T-helper 1 cell (primary cell): Measurements from ENCODE around the gene PKIG.

Experiments
- DNase-seq, 5 donors: peaks; one replicate each; pipeline ENCODE4 v3.0.0-alpha.2; 2012 to 2020

Gene PKIG

DNA sequence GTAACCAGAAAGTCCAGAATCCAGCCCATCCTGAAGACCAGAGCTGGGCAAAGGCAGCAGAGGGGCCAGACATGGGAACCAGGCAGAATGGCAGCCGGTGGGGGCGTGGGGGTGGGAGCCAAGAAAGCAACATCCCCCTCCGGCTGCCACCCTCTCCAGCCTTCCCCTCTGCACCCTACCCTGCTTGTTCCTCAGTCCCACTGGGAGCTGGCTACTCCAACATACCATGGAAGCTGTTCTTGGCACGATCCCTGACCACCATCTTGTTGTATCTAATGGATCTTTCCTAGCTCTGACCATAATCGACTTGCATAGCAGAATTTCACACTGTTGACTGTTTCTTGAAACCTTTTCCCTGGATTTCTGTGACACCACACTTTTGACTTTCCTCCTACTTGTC is 38.9 kb downstream of the PKIG start:
- no peak for DNase-seq

DNA sequence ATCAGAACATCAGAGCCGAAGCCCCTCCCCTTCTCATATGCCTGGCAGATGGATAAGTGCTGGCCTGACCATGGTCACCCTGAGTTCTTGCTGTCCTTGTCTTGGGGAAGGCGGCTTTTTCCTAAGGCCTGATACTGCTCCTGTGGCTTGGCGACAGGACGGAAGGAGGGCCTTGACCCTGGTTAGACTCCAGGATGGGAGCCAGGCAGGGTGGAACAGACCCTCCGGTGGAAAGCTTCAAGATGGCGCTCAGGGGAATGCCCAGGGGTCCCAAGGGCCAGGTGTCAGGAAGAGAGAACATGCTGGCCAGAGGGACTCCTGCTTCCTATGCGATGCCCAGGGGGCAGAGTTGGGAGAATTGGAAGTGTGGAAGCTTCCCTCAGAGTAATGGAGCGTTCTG is 39.6 kb downstream of the PKIG start:
- DNase-seq = no peak

DNA sequence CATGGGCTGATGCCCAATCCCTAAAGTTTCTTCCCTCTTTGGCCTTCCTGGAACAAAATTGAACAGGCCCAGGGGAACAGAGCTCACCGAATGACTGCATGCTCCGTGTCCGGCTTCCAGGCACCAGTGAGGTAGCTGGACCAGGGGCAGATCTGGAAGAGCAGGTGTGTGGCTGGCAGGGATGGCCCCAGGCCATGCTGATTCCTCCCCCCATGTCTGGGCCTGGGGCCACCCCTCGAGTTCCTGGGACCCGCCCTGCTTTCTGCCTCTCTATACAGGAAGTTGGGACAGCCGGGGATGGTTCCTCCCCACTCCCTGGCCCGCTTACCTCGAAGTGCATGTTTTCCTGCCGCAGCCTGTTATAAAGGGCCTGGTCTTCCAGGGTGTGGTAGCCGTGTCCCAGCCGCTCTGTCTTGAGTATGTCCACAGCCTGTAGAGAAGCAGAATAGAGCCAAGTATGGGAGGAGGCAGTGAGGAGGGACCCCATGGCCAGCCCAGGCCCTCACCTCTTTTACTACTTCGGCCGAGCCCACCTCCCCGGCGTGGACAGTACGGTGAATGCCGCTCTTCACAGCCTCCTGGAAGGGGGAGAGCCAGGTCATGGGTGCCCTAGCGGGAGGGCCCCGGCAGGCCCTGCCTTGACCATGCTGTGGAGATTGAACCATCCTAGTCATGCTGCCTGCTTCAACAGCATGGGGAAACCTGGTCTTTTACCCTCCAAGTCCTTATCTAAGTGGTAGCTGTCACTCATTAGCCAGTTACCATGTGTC is 40.3 kb downstream of the PKIG start:
- no peak for DNase-seq

DNA sequence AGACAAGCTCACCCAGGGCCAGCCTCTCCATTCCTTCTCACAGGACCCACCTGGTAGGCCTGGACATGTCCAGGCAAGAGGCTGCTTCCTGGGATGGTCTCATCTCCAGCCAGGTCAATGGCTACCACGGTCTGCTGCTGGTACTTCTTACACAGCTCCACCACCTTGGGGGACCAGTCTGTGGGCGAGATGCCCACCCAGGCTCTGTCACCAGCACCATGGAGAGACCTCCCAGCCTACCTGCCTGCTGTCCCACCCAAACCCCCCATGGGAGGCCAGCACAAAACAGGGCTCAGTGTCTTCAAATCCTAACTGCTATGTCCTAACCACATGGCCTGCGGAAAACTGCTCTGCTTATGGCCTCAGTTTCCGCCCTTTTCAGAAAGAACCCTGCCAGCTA is 41.8 kb downstream of the PKIG start:
- DNase-seq = no peak

DNA sequence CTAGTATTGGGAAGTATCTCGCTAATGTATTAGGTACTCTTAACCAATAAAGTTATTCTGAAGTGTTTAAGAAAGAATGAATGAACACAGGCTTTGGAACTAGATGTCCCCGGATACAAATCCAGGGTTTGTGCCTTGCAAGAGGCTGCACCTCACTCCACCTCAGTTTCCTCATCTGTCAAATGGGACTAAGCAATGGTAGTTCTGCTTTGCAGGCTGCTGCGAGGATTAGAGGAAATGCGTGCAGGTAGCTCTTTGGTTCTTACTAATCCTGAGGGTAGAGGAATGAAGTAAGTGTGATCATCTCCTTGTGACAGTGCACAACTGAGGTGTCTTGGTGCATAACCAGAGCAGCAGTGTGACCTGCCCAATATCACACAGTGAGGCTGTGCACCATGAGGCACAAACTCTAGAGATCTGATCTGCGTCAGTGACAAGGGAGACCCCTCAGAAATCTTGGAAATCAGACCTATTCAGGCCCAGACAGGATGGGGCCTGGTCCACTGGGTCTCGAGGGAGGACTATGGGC is 42.4 kb downstream of the PKIG start:
- DNase-seq = no peak

DNA sequence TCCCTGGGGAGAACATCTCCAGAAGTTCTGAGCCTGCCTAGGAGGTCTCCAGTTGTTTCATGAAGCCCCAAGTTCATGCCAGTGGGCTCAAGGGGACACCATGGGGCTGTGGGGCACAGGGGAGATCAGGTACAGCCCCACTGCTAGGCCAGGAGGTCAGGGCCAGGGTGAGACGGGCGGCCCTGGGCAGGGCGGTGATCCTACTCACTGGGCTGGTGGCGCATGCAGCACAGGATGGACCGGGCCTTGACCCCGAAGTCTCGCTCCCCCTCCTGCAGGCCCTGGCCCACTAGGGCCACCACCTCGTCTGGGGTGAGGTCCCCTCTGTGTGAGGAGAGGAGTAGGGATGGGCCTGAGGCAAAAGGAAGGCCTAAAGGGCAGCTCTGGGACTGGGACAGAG is 43.0 kb downstream of the PKIG start:
- DNase-seq = no peak

DNA sequence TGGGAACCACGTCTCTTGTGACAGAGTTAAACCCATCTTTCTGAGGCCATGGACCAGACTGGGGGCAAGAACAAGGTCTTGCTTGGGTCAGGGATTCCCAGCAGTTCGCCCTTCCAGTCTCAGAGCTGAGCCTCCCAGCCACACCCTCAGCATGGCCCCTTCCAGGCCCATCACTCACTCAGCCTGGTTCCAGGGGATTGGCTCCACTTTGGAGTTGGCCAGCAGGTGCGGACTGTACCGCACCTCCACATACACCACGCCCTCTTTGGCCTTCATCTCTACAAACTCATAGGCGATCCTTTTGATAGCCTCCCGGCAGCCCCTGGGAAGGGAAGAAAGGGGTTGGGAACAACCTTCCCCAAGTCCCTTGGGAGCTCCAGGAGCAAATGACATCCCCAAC is 43.9 kb downstream of the PKIG start:
- no peak for DNase-seq

DNA sequence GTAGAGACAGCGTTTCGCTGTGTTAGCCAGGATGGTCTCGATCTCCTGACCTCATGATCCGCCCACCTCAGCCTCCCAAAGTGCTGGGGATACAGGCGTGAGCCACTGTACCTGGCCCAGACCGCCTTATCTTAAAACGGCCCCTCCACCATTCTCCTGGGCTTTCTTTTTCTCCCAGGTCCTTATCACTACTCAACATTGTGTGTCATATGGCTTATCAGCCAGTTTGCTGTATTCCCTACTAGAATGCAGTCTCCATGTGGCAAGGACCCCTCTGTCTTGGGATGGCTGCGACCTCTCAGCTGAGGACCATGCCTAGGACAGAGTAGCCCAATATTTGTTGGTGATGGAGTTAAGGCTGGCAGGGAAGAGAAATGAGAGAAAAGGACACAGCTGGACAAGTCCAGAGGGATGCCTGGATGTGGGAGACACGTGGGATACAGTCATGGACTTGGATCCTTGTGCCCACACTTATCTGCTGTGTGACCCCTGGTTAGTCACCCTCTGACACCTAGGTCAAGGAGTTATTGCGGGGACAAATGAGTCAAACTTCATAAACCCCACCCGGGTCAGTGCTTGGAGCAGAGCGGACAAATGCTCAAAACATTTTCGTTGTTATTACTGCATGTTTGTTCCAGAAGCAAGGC is 45.1 kb downstream of the PKIG start:
- no peak for DNase-seq

DNA sequence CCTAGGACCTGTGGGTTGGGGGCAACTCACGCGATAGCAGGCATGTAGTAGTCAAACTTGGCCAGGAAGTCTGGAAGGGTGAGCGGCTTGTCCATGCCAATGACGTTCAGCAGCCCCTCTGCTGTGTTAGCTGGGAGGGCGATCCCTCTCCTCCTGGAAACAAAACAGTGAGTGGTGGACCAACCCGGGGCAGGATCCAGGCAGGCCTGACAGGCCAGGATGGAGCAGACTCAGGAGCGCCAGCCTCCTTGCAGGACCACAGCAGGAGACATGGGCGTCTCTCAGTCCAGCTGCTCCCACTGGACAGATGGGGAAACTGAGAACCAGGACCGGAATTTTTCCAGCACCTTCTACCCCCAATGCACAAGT is 46.6 kb downstream of the PKIG start:
- DNase-seq = no peak

DNA sequence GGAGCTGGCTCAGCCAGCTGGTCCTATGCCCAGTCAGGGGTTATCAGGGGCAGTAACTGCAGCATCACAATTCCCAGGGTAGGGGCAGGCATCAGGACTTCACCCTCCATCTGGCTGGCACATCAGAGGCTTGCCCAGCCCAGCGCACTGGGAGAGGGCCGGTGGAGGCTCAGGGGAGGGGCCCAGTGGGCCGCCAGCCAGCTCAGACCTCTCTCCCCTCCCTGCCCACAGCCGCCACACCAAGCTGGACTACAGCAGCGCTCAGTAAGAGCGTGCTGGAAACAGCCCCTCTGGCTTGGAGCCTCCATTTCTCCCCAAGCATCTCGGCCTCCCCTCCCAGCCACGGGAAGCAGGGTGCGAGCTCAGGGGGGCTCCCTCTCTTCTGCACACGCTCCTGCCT is 47.2 kb downstream of the PKIG start:
- no peak for DNase-seq

DNA sequence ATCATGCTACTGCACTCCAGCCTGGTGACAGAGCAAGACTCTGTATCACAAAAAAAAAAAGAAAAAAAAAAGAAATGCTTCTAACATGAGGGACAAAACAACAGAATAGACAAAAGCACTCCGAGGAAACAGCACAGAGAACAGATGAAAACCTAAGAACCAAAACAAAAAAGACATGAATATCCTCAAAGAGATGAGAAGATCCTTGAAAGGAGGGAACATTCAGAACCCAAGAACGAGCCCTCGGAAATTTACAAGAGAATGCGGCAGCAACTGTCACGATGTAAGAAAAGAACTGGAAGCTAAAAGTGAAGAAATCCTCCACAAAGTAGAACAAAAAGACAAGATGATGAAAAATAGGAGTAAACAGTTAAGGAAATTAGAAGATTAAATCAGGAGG is 47.9 kb downstream of the PKIG start:
- no peak for DNase-seq

DNA sequence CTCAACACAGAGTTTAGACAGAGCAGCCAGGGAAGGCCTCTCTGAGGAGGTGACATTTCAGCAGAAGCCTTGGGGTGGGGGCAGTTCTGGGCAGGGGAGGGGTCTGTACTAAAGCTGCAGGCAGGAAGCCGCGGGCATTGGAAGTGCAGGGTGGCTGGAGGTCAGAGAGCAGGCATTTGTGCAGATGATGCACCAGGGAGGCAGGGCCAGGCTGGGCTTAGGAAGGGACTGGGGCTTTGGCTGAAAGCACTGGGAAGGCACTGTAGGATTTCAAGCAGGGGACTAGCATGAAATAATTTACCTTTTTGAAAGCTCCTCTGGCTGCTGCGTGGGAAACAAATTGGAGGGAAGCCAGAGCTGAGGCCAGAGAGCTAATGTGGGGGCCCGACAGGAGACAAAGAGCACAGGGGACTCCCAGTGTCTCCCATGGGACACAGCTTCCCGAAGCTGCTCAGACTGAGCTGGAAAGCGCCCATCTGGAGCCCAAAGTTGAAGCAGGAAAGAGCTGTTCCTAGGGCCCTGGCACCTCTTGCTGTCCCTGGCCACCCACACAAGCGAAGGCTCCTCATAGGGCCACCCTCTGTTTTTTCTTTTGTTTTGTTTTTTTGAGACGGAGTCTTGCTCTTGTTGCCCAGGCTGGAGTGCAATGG is 49.8 kb downstream of the PKIG start:
- DNase-seq = no peak

DNA sequence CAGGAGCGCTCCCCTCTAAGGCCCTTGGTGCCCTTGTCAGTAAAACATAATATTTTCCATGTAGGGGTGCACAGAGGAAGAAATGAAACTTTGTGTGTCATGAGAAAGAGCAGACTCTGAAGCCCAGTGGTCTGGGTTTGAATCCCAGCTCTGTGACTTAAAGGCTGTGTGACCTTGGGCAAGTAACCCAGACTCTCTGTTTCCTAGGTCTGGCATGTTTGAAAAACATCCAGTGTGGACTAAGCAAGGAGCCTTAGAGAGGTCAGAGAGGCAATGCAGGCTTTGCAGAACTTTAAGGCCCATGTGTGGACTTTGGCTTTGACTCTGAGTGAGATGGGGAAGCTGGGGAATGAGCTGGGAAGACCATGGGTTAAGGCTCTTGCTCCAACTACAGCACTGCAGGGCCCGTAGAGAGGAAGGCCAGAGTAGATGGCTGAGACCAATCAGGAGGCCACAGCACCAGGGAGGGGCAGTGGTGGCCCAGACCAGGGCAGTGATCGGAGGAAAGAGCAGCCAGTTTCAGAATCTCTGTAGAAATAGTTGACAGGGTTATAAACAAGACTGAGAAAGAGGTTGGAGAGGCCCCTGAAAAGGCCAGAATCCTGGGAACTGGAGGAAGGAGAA is 50.9 kb downstream of the PKIG start:
- DNase-seq = no peak

DNA sequence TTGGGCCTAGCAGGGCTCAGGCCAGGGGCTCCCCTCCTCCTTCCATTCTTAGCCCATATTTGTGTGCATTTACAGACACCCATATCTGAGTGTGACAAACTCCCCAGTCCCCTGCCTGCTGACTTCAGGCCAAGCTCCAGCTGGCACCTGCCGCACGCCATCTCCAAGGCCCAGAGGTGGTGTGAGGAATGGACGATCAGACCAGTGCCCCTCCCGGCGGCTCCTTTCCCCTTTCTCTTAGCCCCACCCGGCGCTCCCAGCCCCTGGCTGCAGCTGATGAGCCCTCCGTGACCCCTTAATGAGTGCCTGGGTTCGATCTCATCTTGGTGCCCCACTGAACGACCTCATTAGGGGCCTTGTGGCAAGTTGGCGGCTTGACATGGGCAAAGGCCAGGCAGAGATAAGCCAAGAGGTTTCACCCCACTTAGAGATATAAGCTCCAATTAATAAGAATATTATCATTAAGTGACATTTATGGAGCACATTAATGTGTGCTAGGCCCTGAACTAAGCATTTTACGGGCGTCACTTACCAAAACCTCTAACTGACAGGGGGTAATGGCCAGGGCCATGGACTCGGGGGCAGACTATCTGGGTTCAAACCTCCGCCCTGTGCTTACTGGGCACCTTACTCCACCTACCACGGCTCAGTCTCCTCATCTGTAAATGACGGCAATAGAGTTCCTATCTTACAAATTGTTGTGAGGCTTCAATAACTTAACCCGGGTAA is 51.7 kb downstream of the PKIG start:
- DNase-seq = no peak

DNA sequence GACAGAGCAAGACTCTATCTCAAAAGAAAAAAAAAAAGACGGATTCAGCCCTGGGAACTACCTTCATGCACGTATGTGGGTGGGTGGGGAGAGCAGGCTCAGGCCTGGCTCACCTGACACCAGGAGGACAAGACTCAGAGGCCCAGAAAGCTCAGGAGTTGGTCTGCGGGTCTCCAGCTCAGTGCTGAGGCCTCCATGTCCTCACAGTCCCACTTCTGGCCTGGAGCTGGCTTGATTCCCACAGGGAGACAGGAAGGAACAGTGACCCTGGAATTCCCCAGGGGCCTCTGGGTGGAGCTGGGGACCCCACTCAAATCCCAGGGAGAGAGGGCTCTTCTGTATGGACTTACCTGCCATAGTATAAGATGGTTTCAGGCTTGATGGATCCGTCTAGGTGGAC is 53.5 kb downstream of the PKIG start:
- no peak for DNase-seq

DNA sequence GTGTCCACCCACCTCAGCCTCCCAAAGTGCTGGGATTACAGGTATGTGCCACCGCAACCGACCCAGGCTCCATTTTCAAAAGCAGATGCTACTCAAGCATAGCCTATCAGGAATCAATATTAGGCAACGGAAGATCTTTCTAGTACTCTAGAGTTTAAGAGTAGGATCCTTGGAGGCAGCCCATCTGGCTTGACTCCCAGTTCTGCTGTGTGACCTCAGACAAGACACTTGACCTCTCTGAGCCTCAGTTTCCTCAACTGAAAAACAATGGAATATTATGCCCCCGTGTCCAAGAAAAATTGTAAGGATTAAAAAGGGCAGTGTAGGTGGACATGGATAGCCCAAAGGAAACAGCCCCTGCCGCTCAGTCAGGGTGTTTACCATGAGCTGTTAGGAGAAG is 54.7 kb downstream of the PKIG start:
- DNase-seq = no peak

DNA sequence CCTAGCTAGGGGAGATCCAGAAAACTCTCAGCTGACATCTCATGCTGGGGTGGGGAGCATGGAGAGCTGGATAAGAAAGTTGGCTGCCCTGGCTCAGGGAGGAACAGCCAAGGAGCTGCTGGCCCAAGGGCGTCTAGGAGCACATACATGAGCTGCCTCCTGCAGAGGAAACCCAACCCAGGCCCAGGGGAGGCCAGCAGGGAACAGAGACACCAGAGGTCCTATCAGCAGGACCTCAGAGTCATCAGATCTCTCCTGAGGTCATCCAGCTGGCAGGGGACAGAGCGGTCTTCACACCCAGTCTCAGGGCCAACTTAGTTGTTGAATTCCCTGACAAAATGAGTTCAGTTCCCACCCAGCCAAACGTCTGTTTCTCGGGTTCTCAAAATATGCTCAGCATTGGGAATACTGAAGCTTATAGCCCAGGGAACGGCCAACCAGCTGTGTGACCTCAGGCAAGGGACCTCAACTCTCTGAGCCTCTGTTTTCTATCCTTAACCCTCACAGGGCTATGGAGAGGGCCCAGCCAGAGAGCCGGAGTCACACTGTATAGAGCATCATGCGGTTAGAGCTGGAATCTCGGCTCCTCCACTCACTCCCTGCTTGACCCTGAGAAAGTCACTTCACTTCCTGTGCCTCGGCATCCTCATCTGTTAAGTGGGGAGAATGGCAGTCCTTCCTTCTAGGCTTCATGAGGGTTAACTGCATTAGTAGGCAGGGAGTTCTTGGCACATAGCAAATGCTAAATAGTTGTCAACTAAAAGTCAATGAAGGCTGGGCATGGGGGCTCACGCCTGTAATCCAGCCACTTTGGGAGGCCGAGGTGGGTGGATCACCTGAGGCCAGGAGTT is 55.4 kb downstream of the PKIG start:
- DNase-seq = no peak

DNA sequence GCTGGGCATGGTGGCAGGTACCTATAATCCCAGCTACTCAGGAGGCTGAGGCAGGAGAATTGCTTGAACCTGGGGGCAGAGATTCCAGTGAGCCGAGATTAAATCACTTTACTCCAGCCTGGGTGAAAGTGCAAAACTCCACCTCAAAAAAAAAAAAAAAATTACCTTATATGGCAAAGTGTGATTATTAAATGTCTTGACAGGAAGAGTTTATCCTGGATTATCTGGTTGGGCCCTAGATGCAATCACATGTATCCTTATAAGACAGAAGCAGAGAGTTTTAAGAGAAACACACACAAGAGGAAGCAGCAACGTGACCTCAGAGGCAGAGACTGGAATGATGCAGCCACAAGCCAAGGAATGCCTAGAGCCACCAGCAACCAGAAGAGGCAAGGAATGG is 58.1 kb downstream of the PKIG start:
- no peak for DNase-seq

DNA sequence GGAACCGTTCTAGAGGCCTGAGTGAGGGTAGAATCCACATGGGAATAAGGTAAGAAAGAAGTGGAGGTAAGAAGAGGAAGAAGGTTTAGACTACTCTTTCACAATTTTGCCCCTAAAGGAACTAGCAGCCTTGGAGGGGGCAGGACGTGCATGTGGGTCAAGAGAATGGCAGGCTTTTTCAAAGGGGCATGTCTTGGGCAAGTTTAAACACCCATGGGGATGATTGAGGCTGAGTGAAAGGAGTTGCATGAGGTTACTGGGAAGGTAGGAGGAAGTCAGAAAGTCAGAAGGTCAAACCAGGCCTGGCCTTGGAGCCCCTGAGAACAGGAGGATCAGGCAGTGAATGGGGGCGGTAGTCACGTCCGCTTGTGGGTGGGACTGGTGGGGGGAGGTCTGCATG is 58.9 kb downstream of the PKIG start:
- no peak for DNase-seq

DNA sequence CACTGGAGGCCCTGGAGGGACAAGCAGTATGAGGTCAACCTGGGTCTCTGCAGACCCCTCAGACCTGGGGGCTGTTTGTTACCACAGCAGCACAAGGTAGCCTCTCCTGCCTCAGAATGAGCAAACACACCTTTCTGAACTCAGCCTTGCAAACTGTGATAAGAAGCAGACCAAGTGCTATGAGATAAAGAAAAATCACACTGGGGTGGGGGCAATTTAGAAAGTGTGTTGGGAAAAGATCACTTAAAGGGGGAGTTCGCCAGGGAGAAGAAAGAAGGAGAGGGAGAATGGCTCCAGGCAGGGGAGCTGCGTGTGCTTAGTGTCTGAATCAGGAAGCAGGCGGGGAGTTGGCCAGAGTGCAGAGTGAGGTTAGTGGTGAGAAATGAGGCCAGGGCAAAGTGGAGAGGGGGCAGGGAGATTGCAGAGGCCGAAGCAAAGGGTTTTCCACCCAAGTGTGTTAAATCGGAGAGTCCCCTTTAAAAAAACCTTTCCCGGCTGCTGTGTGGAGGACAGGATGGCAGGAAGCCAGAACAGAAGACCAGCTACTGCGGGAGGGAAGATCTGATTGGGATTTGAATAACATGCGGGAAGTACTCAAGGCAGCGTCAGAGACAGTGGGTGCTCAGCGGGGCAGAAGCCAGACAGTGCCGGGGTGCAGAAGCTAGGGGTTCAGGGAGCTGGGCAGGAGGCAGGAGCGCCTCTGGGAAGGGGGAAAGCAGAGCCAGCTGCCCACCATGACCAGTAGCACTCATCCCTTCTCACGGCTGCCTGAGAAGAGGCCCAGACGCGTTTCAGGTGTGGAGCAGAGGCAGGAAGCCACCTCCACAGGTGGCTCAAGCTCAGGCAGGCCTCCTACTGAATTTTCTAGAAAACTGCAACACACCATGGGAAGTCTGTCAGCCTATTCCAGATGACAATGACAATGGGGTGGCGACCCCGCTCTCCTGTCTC is 60.1 kb downstream of the PKIG start:
- DNase-seq = peak in 3 of 5 donors; percentile 11 to 40 (median 15)

DNA sequence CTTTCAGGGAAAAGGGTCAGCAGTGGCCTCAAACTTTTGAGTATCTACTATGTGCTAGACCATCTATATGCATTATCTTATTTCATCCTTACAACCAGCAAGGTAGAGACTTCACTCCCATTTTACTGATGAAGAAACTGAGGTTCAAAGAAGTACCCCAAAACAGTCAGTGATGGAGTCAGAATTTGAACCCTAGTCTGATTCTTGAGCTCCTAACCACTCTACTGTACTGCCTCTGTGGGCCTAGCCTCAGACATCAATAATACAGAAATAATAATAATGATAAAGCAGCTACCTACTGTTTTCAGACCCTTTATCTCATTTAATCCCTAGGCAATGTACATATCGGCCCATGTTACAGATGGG is 60.8 kb downstream of the PKIG start:
- no peak for DNase-seq
